K562 (cell line): Measurements from ENCODE around the gene MED31.

Experiments
- CTCF ChIP-seq, 3 experiments: IDR thresholded peaks in 2 of 3; conservative IDR thresholded peaks in 1 of 3; 2 replicates each; pipeline ENCODE4 v1.5.1; 2011 to 2012; ENCODE audit warnings: low read length in 3 of 3, mild to moderate bottlenecking in 3 of 3, control low read depth in 2 of 3, improper control_type of control experiment in 1 of 3, inconsistent platforms in 1 of 3, low read depth in 1 of 3, mixed read lengths in 1 of 3, moderate library complexity in 1 of 3; ENCODE audit not compliant: insufficient read depth in 2 of 3
- FOXP4 ChIP-seq: sonication (generic); formaldehyde crosslinking; IDR thresholded peaks from 2 replicates; pipeline ENCODE4 v1.8.0; 2022; ENCODE audit warnings: mild to moderate bottlenecking, missing genetic modification reagents, borderline replicate concordance
- GABPA ChIP-seq: fragments of 200-800 bp; sonication (Bioruptor generic); conservative IDR thresholded peaks from 2 replicates; pipeline ENCODE4 v1.6.1; 2016; ENCODE audit warnings: low read depth, missing genetic modification characterization, missing compliant biosample characterization
- IRF1 ChIP-seq: sonication (generic); formaldehyde crosslinking; IDR thresholded peaks from 2 replicates; pipeline ENCODE4 v1.8.0; 2022; ENCODE audit warnings: missing genetic modification reagents, mild to moderate bottlenecking, borderline replicate concordance
- PCBP1 ChIP-seq: fragments of 200-400 bp; formaldehyde crosslinking; IDR thresholded peaks from 2 replicates; pipeline ENCODE4 v1.6.1; 2018; ENCODE audit warnings: mild to moderate bottlenecking, low read depth, low read length; ENCODE audit not compliant: poor library complexity, severe bottlenecking
- POLR2A ChIP-seq: fragments of 450-650 bp; conservative IDR thresholded peaks from 2 replicates; pipeline ENCODE4 v1.6.1; 2016
- SIN3A ChIP-seq, 2 experiments: fragments of 150-350 bp in 1 of 2; IDR thresholded peaks; 2 replicates each; pipeline ENCODE4 v1.6.1; 2011 to 2016; ENCODE audit warnings: borderline replicate concordance in 2 of 2, low read depth in 2 of 2, low read length in 2 of 2, mild to moderate bottlenecking in 2 of 2, moderate library complexity in 2 of 2; ENCODE audit not compliant: control insufficient read depth in 1 of 2
- ZNF239 ChIP-seq: fragments of 250-450 bp; sonication (Bioruptor Pico); IDR thresholded peaks from 2 replicates; pipeline ENCODE4 v1.4.0; 2020; ENCODE audit warnings: mild to moderate bottlenecking
- ZNF407 ChIP-seq: fragments of 450-650 bp; IDR thresholded peaks from 2 replicates; pipeline ENCODE4 v1.6.1; 2016; ENCODE audit warnings: low read depth

GRCh38 chr17:6636616-6637457 is 14.6 kb downstream of the MED31 start:
- TF ChIP-seq ZNF239 (CRISPR knock-in tag) (no peak), CTCF (IDR thresholded peaks at IDR 0.05 in 2 of 3, conservative IDR thresholded peaks at IDR 0.05 in 1 of 3; ENCODE audit: insufficient read depth in 2 of 3, low read depth in 1 of 3, low read length in 3 of 3) (no peak), ZNF407 (no peak), GABPA (tag) (no peak), PCBP1 (no peak), POLR2A (no peak), SIN3A (IDR thresholded peaks at IDR 0.05; ENCODE audit: borderline replicate concordance in 2 of 2, control insufficient read depth in 1 of 2, low read depth in 2 of 2, low read length in 2 of 2) (no peak), FOXP4 (no peak), IRF1 (CRISPR knock-in tag) (no peak)
